CD4-positive, alpha-beta T cell treated with Interferon alpha-2 for 1 hour (primary cell): Measurements from ENCODE around the gene PVRIG.
"Not testable (repeated sequence)": the region's sequence is repeated elsewhere in the genome, so short reads cannot be mapped to it uniquely, and the experiment has no call there.

Experiments
- DNase-seq, 2 donors: peaks; one replicate each; pipeline ENCODE4 v3.0.0-alpha.2; 2020 to 2022

PVRIG gene

GRCh38 chr7:100243385-100243784 is 23.6 kb downstream of the PVRIG start:
- DNase-seq = peak; percentile 41 to 46

GRCh38 chr7:100244988-100245605 is 25.3 kb downstream of the PVRIG start:
- not testable (repeated sequence) for DNase-seq

GRCh38 chr7:100246121-100246864 is 26.5 kb downstream of the PVRIG start:
- DNase-seq = not testable (repeated sequence)

- DNase-seq = not testable (repeated sequence)
Measured at GRCh38 chr7:100246865-100247137, 27.1 kb downstream of the PVRIG start.

GRCh38 chr7:100247152-100247757 is 27.5 kb downstream of the PVRIG start:
- no peak for DNase-seq

GRCh38 chr7:100248483-100248882 is 28.7 kb downstream of the PVRIG start:
- no peak for DNase-seq

GRCh38 chr7:100257017-100257416 is 37.3 kb downstream of the PVRIG start:
- no peak for DNase-seq

- DNase-seq = not testable (repeated sequence)
Measured at GRCh38 chr7:100259984-100260383, 40.2 kb downstream of the PVRIG start.

GRCh38 chr7:100262896-100263295 is 43.1 kb downstream of the PVRIG start:
- not testable (repeated sequence) for DNase-seq

GRCh38 chr7:100264223-100264622 is 44.5 kb downstream of the PVRIG start:
- DNase-seq = not testable (repeated sequence)

- DNase-seq = not testable (repeated sequence)
Measured at GRCh38 chr7:100264669-100265165, 45.0 kb downstream of the PVRIG start.

- not testable (repeated sequence) for DNase-seq
Measured at GRCh38 chr7:100265851-100266250, 46.1 kb downstream of the PVRIG start.

- no peak for DNase-seq
Measured at GRCh38 chr7:100266576-100267354, 47.0 kb downstream of the PVRIG start.

GRCh38 chr7:100267648-100268047 is 47.9 kb downstream of the PVRIG start:
- DNase-seq = no peak

- not testable (repeated sequence) for DNase-seq
Measured at GRCh38 chr7:100268882-100269281, 49.1 kb downstream of the PVRIG start.

GRCh38 chr7:100269306-100270045 is 49.7 kb downstream of the PVRIG start:
- not testable (repeated sequence) for DNase-seq

GRCh38 chr7:100270046-100270918 is 50.5 kb downstream of the PVRIG start:
- not testable (repeated sequence) for DNase-seq
